WTC11 (cell line): Measurements from ENCODE around the gene NOX3. TPM values are rescaled to one million over a fixed set of nuclear protein-coding genes. Genes with fewer than 3 reads are reported as not detected.
A peak's percentile ranks its signal among the peaks of the same experiment; 100 is the strongest.

Experiments used
- ATAC-seq: fragments of 200-7000 bp; cut with Tn5 transposase; 2 replicates; pipeline ENCODE4 v1.10.0; 2021; ENCODE audit warnings: mild to moderate bottlenecking, moderate library complexity
- CTCF ChIA-PET: fragments of 300-600 bp; sonication (Branson Sonifier 250); formaldehyde crosslinking; loops from one replicate; lab custom pipeline; 2021; ENCODE audit warnings: antibody characterized with exemption; lab: Charles Lee
- POLR2A ChIA-PET: fragments of 350-600 bp; sonication (Branson Sonifier 250); formaldehyde crosslinking; loops from one replicate; lab custom pipeline; 2021; ENCODE audit warnings: antibody characterized with exemption; lab: Charles Lee
- DNase-seq: peaks from one replicate; pipeline ENCODE4 v3.0.0; 2021; ENCODE audit warnings: low spot score
- H3K27ac Mint-ChIP-seq: 2 replicates; pipeline ENCODE4 v1.8.0; 2021; ENCODE audit warnings: mixed read lengths
- H3K27me3 Mint-ChIP-seq: 2 replicates; pipeline ENCODE4 v1.8.0; 2021; ENCODE audit warnings: low read depth, mild to moderate bottlenecking, moderate library complexity, mixed read lengths
- H3K36me3 Mint-ChIP-seq: 2 replicates; pipeline ENCODE4 v1.8.0; 2021; ENCODE audit warnings: mixed read lengths
- H3K4me1 Mint-ChIP-seq: 2 replicates; pipeline ENCODE4 v1.8.0; 2022; ENCODE audit warnings: mixed read lengths
- H3K4me3 Mint-ChIP-seq: 2 replicates; pipeline ENCODE4 v1.8.0; 2021; ENCODE audit warnings: mild to moderate bottlenecking, moderate library complexity, mixed read lengths
- H3K9me3 Mint-ChIP-seq: 2 replicates; pipeline ENCODE4 v1.8.0; 2021; ENCODE audit warnings: mixed read lengths
- ETV6 ChIP-seq: sonication (generic); formaldehyde crosslinking; IDR thresholded peaks from 2 replicates; pipeline ENCODE4 v1.8.1; 2022; ENCODE audit warnings: mild to moderate bottlenecking, missing genetic modification reagents
- FOXJ3 ChIP-seq: sonication (generic); formaldehyde crosslinking; IDR thresholded peaks from 2 replicates; pipeline ENCODE4 v1.9.0; 2021; ENCODE audit warnings: missing genetic modification reagents, mild to moderate bottlenecking, borderline replicate concordance
- FOXP1 ChIP-seq: sonication (generic); formaldehyde crosslinking; IDR thresholded peaks from 2 replicates; pipeline ENCODE4 v1.8.0; 2022; ENCODE audit warnings: missing genetic modification reagents, mild to moderate bottlenecking, moderate library complexity, borderline replicate concordance
- GRHL2 ChIP-seq: fragments of 250-450 bp; sonication (Bioruptor Pico); IDR thresholded peaks from 2 replicates; pipeline ENCODE4 v1.8.0; 2022; ENCODE audit warnings: mild to moderate bottlenecking, moderate library complexity; ENCODE audit not compliant: insufficient replicate concordance, severe bottlenecking
- MAX ChIP-seq: sonication (generic); formaldehyde crosslinking; IDR thresholded peaks from 2 replicates; pipeline ENCODE4 v1.8.0; 2022; ENCODE audit warnings: mild to moderate bottlenecking, missing genetic modification reagents
- NFE2L1 ChIP-seq: sonication (generic); formaldehyde crosslinking; IDR thresholded peaks from 2 replicates; pipeline ENCODE4 v1.8.1; 2023; ENCODE audit warnings: missing genetic modification reagents
- NFYB ChIP-seq: sonication (generic); formaldehyde crosslinking; conservative IDR thresholded peaks from 2 replicates; pipeline ENCODE4 v1.8.0; 2022; ENCODE audit warnings: low read depth, missing genetic modification reagents
- SOX15 ChIP-seq: fragments of 250-450 bp; sonication (Bioruptor Pico); IDR thresholded peaks from 2 replicates; pipeline ENCODE4 v1.9.0; 2021; ENCODE audit warnings: mild to moderate bottlenecking
- TP53 ChIP-seq: sonication (generic); formaldehyde crosslinking; IDR thresholded peaks from 2 replicates; pipeline ENCODE4 v1.8.1; 2023; ENCODE audit warnings: mild to moderate bottlenecking, missing genetic modification reagents
- ZNF121 ChIP-seq: sonication (generic); formaldehyde crosslinking; IDR thresholded peaks from 2 replicates; pipeline ENCODE4 v1.8.0; 2023; ENCODE audit warnings: missing genetic modification reagents
- ZNF232 ChIP-seq: sonication (generic); formaldehyde crosslinking; IDR thresholded peaks from 2 replicates; pipeline ENCODE4 v1.8.0; 2022; ENCODE audit warnings: mild to moderate bottlenecking, missing genetic modification reagents
- ZNF263 ChIP-seq: sonication (generic); formaldehyde crosslinking; IDR thresholded peaks from 2 replicates; pipeline ENCODE4 v1.8.1; 2022; ENCODE audit warnings: low read depth, mild to moderate bottlenecking, moderate library complexity, missing genetic modification reagents
- ZNF416 ChIP-seq: fragments of 250-450 bp; sonication (Bioruptor Pico); IDR thresholded peaks from 2 replicates; pipeline ENCODE4 v1.9.0; 2021; ENCODE audit warnings: mild to moderate bottlenecking, inconsistent platforms
- ZSCAN18 ChIP-seq: fragments of 250-450 bp; sonication (Bioruptor Pico); IDR thresholded peaks from 2 replicates; pipeline ENCODE4 v2.1.2; 2022; ENCODE audit warnings: mild to moderate bottlenecking, moderate library complexity
- total RNA-seq: library from RNA; stranded (reverse); gene quantifications from 3 replicates; pipeline ENCODE4 v1.2.3, GENCODE V29; 2021
- TF ChIP-seq, protein P1 (sequence below): fragments of 250-450 bp; sonication (Bioruptor Pico); IDR thresholded peaks from 2 replicates; pipeline ENCODE4 v1.9.0; 2021; ENCODE audit warnings: mild to moderate bottlenecking, borderline replicate concordance
- TF ChIP-seq, protein P2 (sequence below): sonication (generic); formaldehyde crosslinking; IDR thresholded peaks from 2 replicates; pipeline ENCODE4 v1.8.1; 2022; ENCODE audit warnings: missing genetic modification reagents, borderline replicate concordance
- TF ChIP-seq, protein P3 (sequence below): sonication (generic); formaldehyde crosslinking; IDR thresholded peaks from 2 replicates; pipeline ENCODE4 v1.8.1; 2023; ENCODE audit warnings: mild to moderate bottlenecking, missing genetic modification reagents
- TF ChIP-seq, protein P4 (sequence below): sonication (generic); formaldehyde crosslinking; IDR thresholded peaks from 2 replicates; pipeline ENCODE4 v1.8.1; 2022; ENCODE audit warnings: low read depth, missing genetic modification reagents, borderline replicate concordance

Gene NOX3
- total RNA-seq, 1 experiment from 2014 or later: not detected

- TF ChIP-seq, protein P1, sequence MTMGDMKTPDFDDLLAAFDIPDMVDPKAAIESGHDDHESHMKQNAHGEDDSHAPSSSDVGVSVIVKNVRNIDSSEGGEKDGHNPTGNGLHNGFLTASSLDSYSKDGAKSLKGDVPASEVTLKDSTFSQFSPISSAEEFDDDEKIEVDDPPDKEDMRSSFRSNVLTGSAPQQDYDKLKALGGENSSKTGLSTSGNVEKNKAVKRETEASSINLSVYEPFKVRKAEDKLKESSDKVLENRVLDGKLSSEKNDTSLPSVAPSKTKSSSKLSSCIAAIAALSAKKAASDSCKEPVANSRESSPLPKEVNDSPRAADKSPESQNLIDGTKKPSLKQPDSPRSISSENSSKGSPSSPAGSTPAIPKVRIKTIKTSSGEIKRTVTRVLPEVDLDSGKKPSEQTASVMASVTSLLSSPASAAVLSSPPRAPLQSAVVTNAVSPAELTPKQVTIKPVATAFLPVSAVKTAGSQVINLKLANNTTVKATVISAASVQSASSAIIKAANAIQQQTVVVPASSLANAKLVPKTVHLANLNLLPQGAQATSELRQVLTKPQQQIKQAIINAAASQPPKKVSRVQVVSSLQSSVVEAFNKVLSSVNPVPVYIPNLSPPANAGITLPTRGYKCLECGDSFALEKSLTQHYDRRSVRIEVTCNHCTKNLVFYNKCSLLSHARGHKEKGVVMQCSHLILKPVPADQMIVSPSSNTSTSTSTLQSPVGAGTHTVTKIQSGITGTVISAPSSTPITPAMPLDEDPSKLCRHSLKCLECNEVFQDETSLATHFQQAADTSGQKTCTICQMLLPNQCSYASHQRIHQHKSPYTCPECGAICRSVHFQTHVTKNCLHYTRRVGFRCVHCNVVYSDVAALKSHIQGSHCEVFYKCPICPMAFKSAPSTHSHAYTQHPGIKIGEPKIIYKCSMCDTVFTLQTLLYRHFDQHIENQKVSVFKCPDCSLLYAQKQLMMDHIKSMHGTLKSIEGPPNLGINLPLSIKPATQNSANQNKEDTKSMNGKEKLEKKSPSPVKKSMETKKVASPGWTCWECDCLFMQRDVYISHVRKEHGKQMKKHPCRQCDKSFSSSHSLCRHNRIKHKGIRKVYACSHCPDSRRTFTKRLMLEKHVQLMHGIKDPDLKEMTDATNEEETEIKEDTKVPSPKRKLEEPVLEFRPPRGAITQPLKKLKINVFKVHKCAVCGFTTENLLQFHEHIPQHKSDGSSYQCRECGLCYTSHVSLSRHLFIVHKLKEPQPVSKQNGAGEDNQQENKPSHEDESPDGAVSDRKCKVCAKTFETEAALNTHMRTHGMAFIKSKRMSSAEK (CRISPR knock-in tag): no peak
- TF ChIP-seq ZNF416 (CRISPR knock-in tag) (no peak), FOXJ3 (CRISPR knock-in tag) (no peak), FOXP1 (CRISPR knock-in tag) (no peak), SOX15 (CRISPR knock-in tag) (no peak)
- TF ChIP-seq, protein P2, sequence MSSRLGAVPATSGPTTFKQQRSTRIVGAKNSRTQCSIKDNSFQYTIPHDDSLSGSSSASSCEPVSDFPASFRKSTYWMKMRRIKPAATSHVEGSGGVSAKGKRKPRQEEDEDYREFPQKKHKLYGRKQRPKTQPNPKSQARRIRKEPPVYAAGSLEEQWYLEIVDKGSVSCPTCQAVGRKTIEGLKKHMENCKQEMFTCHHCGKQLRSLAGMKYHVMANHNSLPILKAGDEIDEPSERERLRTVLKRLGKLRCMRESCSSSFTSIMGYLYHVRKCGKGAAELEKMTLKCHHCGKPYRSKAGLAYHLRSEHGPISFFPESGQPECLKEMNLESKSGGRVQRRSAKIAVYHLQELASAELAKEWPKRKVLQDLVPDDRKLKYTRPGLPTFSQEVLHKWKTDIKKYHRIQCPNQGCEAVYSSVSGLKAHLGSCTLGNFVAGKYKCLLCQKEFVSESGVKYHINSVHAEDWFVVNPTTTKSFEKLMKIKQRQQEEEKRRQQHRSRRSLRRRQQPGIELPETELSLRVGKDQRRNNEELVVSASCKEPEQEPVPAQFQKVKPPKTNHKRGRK (CRISPR knock-in tag): no peak
These were observed 12.5 kb downstream of the NOX3 start (continued) for GRCh38 chr6:155443168-155443567.

GRCh38 chr6:155442562-155442961, 13.1 kb downstream of the NOX3 start:
- no peaks in the 10 kb centered on the region for H3K36me3 Mint-ChIP-seq
- no peak overlapping the region for H3K4me3 Mint-ChIP-seq
- CTCF ChIA-PET: no interaction called here
- DNase-seq (no peak), ATAC-seq (no peak)
- TF ChIP-seq FOXP1 (CRISPR knock-in tag): no peak
- TF ChIP-seq ZNF232 (CRISPR knock-in tag): no peak
- no peak for TF ChIP-seq TP53 (CRISPR knock-in tag)
- no peak for TF ChIP-seq MAX
- TF ChIP-seq ZNF263 (CRISPR knock-in tag): no peak
- no peaks in the 10 kb centered on the region for H3K9me3 Mint-ChIP-seq
- H3K27ac Mint-ChIP-seq: no peak overlapping the region
- H3K27me3 Mint-ChIP-seq: no peaks in the 10 kb centered on the region
- no peaks in the 10 kb centered on the region for H3K4me1 Mint-ChIP-seq
- POLR2A ChIA-PET: no interaction called here

GRCh38 chr6:155441112-155441465, 14.6 kb downstream of the NOX3 start:
- H3K4me3 Mint-ChIP-seq: no peak overlapping the region
- POLR2A ChIA-PET: interaction anchor here (1.2 kb wide), 1 partner anchor 23 kb away, joined by 3 read pairs; no protein-coding TSS in a partner anchor
- CTCF ChIA-PET: no interaction called here
- DNase-seq (no peak), ATAC-seq (no peak)
- H3K27me3 Mint-ChIP-seq: no peaks in the 10 kb centered on the region
- no peaks in the 10 kb centered on the region for H3K4me1 Mint-ChIP-seq
- H3K27ac Mint-ChIP-seq: 0 out of 2 replicates have a peak overlapping the region, but pooled peaks have one; percentile 36
- TF ChIP-seq, protein P3, sequence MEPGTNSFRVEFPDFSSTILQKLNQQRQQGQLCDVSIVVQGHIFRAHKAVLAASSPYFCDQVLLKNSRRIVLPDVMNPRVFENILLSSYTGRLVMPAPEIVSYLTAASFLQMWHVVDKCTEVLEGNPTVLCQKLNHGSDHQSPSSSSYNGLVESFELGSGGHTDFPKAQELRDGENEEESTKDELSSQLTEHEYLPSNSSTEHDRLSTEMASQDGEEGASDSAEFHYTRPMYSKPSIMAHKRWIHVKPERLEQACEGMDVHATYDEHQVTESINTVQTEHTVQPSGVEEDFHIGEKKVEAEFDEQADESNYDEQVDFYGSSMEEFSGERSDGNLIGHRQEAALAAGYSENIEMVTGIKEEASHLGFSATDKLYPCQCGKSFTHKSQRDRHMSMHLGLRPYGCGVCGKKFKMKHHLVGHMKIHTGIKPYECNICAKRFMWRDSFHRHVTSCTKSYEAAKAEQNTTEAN (CRISPR knock-in tag): no peak
- TF ChIP-seq, protein P4, sequence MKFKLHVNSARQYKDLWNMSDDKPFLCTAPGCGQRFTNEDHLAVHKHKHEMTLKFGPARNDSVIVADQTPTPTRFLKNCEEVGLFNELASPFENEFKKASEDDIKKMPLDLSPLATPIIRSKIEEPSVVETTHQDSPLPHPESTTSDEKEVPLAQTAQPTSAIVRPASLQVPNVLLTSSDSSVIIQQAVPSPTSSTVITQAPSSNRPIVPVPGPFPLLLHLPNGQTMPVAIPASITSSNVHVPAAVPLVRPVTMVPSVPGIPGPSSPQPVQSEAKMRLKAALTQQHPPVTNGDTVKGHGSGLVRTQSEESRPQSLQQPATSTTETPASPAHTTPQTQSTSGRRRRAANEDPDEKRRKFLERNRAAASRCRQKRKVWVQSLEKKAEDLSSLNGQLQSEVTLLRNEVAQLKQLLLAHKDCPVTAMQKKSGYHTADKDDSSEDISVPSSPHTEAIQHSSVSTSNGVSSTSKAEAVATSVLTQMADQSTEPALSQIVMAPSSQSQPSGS (CRISPR knock-in tag): no peak
- no peak for TF ChIP-seq ZNF121 (CRISPR knock-in tag)
- TF ChIP-seq ZSCAN18: no peak
- no peak for TF ChIP-seq NFE2L1 (CRISPR knock-in tag)
- TF ChIP-seq GRHL2 (CRISPR knock-in tag): no peak
- TF ChIP-seq ETV6 (CRISPR knock-in tag): no peak
- TF ChIP-seq NFYB (CRISPR knock-in tag): no peak
- no peaks in the 10 kb centered on the region for H3K9me3 Mint-ChIP-seq
- H3K36me3 Mint-ChIP-seq: no peaks in the 10 kb centered on the region
